Tibial nerve (tissue), 3 donors: Measurements from ENCODE around the gene MRAP.

ENCODE experiments used
- CTCF ChIP-seq, 5 experiments: fragments of 200-600 bp in 3 of 5; fragments of 450-650 bp in 2 of 5; sonication (generic) in 3 of 5; IDR thresholded peaks; one replicate each; pipeline ENCODE4 v1.5.1; 2016 to 2019; ENCODE audit warnings: antibody characterized with exemption in 5 of 5, mild to moderate bottlenecking in 3 of 5, moderate library complexity in 2 of 5
- POLR2A ChIP-seq, 2 donors: fragments of 450-650 bp; IDR thresholded peaks; one replicate each; pipeline ENCODE4 v1.6.1; 2017; ENCODE audit warnings: antibody characterized with exemption in 2 of 2, mild to moderate bottlenecking in 2 of 2, moderate library complexity in 2 of 2

GRCh38 chr21:32285476-32285875 is 13.2 kb upstream of the MRAP start:
- TF ChIP-seq CTCF (IDR thresholded peaks at IDR 0.05) (no peak), POLR2A (IDR thresholded peaks at IDR 0.05) (no peak)
